GM21390 (cell line): ENCODE results near the gene EPB41L5.
"Not testable (repeated sequence)": the region's sequence is repeated elsewhere in the genome, so short reads cannot be mapped to it uniquely, and the experiment has no call there.

Source experiments
- ATAC-seq: cut with Tn5 transposase; IDR thresholded peaks from one replicate; pipeline ENCODE4 v1.9.1; 2021; ENCODE audit not compliant: unreplicated experiment

The EPB41L5 gene

DNA sequence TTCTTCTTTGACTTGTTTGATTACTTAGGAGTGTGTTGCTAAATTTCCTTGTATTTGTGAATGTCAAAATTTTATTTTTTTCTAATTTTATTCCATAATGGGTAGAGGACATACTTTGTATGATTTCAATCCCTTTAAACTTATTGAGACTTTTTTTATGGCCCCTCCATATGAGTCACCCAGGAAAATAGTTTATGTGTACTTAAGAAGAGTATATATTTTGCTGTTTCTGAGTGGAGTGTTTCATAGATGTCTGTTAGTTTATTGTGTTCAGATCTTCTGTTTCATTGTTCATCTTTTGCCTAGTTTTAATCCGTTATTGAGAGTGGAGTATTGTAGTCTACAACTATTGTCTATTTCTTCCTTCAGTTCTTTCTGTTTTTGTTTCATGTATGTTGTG is 81.9 kb downstream of the EPB41L5 start:
- ATAC-seq = no peak

DNA sequence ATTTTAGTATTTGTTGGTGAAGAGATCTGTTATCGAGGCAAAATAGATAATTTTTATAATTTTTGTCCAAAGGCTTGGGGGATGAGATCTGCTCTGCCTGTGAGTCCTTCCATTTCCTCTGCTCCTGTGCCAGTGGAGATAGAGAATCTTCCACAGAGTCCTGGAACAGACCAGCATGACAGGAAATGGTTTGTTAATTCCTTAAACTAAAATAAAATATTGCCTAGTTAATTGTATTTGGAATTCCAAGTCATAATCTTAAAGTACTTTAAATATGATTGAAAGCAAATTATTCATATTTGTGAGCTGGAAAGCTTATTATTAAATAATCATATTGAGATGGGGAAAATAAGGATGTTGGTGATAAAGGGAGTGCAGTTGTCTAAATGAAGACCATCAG is 87.8 kb downstream of the EPB41L5 start:
- no peak for ATAC-seq

DNA sequence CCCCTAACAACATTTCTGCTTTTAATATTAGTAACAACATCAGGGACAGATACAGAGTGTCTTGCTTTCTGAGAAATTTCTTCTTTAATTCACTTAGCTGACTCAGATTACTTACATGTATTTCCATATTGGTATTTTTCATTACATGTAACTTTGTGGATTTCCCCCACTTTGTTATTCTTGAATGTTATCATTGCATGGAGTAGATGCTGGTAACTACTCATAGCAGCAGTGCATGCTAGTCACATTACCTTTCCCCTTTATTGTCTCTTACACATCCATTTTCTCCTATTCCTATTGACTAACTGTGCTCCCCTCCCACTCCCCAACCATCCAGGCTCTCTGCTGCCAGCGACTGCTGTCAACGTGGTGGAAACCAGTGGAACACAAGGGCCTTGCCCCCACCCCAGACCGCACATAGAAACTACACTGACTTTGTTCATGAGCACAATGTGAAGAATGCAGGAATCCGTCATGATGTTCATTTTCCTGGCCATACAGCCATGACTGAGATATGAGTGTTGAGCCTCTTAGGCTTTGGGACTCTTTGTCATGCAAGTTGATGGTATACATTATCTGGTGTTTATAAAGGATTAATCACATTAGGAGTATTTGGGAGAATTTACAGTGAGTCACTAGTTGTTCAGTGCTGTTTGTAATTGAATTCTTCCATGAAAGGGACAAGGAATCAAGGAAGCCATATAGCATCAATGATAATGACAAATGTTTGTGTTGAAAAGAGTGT is 91.0 kb downstream of the EPB41L5 start:
- no peak for ATAC-seq

DNA sequence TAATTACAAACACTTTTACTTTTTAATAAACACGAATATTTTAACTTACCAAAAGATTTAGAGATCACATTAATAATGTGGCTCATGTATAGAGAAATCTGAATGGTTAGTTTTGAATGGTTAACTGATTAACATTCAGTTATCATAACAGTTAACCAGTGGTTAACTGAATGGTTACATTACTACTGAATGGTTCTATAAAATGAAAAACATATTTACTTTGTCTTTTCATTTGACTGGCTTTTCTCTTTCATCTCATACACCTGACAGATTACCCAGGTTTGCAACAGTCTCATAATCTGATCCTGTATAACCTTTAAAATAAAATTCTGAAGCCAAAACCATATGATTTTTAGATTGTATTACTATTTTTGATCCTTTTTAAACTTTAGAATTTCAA is 91.9 kb downstream of the EPB41L5 start:
- no peak for ATAC-seq

DNA sequence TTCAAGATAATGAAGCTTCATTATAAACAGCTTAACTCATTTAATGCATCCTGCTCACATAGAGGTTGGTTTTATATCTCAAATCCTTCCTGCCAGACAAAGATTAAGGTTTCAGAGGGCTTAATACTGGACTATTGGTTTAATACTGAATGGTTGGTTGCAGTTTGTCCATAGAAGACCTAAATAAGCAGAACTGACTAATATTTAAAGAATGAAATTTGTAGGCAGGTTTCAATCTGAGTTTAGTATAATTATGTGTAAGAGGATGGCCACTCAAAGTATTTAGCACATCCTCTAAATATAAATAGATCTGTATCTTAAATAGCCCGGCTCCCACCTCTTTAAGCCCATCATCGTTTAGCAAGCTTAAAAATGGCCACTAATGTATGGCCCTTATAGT is 92.5 kb downstream of the EPB41L5 start:
- ATAC-seq = peak; percentile 60

DNA sequence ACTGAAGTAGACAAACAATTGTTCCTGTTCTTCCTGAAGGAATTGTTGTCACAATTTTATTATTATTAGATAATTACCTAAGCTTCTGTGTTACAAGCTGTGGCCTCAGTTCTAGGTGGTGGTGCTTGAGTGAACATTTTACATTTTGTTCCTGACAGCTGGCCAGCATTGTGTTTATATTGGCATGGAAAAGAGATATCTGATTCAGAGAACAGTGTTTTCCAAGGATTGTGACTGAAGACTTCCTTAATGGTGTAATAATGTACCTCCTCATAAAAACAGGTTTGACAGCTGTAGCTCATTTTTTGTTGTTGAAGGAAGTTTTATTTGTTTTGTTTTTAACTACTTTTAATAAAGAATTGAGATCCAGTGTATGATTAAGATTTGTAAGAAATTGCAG is 95.2 kb downstream of the EPB41L5 start:
- no peak for ATAC-seq

DNA sequence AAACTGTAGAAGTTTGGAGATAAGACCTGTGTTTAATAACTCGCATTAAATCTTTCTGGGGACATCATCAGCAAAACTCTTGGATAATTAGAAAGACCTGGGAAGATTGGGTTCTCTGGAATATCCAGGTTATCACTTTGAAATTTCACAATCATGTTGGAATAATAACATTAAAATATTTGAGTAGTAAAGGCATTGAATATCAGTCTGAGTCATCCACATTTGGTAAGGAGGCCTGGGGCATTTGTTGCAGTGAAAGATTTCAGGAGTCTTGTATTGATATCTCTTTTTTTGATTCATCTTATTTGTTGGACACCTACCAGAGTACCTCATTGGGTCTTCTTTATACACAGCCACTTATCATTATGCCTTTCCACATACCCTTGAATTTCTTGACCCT is 95.9 kb downstream of the EPB41L5 start:
- no peak for ATAC-seq

DNA sequence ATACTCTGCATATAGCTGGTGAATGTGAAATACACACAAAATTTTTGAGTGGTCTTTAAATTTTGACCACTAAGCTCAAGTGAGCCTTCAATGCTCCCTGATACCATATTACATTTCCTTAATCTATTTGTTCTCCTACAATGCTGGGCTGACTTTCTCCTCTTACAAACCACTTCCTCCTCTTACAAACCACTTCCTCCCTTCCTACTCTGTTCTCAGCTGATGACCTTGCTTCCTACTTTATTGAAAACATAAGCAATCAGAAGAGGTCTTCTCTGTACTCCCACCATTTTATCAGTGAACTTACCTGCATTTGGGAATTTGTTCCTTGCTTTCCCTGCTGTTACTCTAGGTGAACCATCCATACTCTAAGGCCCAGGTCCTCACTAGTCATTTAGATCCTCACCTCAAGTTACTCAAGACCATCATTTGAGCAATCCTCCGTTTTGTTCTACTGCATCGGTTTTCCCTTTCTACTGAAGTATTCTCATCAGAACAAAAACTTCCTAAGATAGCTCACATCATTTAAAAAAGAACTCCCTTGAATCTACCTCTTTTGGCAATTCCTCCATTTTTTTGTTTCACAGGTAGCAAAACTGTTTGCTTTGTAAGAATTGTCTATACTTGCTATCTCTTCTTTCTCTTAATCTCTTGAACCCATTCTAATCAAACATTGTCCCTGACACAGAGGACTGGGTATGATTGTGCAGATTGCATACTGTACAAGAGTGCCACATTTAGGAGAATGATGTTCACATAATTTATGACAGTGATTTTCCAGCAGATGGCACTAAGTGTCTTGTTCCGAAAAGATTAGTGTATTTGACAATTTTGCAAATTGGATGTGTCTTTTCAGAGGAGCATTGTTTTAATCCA is 96.5 kb downstream of the EPB41L5 start:
- ATAC-seq = no peak

DNA sequence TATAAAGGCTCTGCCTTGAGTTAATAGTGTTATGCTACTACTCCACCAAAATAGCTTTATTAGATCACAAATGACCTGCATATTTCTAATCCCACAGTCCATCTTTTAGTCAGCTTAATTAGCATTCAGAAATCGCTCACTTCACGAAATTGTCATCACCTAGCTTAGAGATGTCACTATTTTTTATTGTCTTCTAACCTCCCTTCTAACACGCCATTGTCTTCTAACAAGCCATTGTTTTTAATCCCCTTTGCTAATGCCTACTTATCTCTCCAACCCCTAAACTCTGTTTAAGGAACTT is 97.1 kb downstream of the EPB41L5 start:
- no peak for ATAC-seq

DNA sequence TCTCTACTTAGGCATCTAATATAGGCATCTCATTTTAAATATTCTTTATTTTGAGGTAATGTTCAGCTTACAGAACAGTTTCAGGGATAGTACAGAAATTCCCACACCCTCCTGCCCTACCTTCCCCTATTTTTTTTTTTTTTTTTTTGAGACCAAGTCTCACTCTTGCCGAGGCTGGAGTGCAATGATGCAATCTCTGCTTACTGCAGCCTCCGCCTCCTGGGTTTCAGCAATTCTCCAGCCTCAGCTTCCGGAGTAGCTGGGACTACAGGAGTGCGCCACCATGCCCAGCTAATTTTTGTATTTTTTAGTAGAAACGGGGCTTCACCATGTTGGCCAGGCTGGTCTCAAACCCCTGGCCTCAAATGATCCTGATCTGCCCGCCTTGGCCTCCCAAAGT is 97.6 kb downstream of the EPB41L5 start:
- ATAC-seq = no peak

DNA sequence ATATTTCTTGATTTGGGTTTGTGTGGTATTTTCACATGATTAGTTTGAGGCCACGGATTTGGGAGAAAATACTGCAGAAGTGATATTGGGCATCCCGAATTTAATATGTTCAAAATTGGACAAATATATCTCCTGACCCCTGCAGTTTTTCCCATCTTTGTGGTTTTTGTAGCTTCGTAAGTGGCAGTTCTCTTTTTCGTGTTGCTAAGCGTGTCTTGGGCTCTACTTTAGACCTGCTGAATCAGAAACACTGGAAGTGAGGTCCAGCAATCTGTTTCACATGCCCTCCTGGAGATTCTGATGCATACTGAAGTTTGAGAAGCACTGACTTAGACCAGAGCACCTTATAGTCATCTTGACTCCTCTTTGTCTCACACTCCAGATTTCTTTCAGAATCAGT is 98.3 kb downstream of the EPB41L5 start:
- no peak for ATAC-seq

DNA sequence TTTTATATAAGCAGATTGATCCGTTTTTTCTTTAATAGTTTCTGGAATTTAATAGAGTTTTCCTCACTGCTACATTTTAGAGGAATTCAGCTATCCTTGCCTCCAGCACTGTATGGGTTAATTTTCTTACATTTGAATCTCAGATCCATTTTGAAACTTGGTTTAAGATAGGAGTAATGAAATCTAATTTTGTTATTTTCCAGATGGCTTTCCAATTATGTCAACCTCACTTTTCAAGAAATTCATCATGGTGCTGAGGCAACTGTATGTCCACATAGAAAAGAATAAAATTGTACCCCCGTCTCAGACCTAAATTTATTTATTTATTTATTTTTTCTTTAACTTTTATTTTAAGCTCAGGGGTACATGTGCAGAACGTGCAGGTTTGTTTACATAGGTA is 105.1 kb downstream of the EPB41L5 start:
- no peak for ATAC-seq

DNA sequence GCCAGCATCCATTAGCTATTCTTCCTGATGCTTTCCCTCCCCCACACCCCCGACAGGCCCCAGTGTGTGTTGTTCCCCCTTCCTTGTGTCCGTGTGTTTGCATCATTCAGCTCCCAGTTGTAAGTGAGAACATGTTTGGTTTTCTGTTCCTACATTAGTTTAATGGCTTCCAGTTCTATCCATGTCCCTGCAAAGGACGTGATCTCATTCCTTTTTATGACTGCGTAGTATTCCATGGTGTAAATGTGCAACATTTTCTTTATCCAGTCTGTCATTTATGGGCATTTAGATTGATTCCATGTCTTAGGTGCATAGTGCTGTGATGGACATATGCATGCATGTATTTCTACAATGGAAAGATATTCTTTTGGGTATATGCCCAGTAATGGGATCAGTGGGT is 105.6 kb downstream of the EPB41L5 start:
- no peak for ATAC-seq

DNA sequence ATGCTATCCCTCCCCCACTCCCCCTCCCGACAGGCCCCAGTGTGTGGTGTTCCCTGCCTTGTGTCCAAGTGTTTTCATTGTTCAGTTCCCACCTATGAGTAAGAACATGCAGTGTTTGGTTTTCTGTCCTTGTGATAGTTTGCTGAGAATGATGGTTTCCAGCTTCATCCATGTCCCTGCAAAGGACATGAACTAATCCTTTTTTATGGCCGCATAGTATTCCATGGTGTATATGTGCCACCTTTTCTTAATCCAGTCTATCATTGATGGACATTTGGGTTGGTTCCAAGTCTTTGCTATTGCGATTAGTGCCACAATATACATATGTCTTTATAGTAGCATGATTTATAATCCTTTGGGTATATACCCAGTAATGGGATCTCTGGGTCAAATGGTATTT is 108.5 kb downstream of the EPB41L5 start:
- not testable (repeated sequence) for ATAC-seq

DNA sequence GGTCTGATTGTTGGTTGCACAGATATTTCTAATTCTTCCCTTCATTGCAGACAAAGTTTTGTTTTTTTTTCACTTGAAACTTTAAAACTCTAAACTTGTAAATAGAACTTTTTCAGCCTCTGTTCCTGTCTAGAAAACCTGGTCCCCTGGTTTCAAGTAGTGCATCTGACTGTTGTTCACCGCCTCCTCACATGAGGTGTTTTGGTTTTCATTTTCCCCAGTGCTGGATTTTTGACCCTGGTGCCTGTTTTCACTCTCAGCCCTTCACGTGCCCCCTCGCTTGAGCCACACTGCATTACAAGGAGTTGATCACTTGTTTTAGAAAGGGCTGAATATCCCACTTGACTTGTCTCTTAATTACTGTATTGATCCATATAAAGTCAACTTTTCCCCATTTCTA is 110.2 kb downstream of the EPB41L5 start:
- no peak for ATAC-seq

DNA sequence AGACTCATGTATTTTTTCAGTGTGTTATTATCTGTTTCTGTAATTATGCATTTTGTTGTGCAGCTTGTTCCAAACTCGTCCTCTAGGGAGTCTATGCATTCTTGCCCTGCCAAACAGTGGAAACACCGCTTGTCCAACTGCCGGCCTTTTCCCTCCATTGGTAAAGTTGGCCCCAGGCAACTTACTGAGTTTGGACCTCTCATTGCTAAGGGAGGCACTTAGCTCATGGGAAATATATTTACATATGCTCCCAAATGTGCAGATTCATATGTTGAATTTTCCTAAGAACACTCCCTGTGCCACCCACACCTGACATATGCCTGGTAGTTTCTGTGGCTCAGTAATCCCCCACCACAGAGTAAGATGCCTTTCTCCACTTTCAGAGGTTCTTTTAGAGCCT is 112.3 kb downstream of the EPB41L5 start:
- no peak for ATAC-seq

DNA sequence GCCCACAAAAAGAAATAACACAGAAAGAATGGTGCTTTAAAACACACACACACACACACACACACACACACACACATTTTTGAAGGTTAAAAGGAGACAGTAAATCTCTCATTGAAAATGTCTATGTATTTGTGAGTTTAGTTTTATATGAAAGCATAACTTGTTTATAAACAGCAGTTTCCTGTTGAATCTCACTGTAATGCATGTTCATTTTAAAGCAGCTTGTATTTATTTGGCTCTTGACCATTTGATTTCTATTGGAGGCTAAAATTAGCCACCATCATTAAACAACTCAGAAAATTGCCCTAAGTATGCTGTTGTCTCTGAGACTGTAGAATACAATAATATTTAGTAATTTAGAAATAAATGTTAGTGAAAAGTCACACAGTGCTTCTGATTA is 115.3 kb downstream of the EPB41L5 start:
- no peak for ATAC-seq

DNA sequence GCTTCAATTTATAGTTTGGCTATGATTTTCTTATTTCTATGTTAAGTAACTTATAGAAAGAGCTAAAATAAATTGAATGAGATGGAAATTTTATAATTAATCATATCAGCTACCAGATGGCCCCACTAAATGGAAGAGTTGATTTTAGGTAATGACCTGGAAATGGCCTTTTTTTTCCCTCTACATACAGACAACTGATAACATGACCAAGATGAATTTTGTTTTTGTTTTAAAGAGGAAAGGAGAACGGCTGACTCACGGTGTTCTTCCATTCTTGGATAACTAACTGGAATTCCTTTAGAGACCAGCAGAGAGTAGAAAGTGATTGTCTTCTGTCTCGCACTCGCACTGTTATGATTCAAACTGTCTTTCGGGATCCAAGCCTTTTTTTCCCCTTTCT is 119.3 kb downstream of the EPB41L5 start:
- no peak for ATAC-seq

DNA sequence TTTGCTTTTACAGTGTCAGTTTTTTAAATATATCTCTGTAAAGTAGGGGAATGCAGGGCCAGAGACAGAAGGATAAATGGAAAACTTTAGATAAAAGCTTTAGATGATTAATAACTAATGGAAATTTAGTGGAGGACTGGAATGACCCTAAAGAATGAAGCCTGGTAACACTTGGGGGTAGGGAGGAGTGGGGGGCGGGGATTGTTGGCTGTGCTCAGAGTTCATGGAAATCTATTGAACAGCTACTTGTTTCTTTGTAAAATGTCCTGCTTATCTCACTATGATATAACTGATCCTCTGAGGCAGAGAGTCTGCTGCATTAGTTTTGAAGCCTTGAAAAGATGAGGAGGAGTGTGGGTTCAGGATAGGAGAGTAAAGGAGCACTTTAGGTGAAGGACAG is 119.8 kb downstream of the EPB41L5 start:
- ATAC-seq = no peak

DNA sequence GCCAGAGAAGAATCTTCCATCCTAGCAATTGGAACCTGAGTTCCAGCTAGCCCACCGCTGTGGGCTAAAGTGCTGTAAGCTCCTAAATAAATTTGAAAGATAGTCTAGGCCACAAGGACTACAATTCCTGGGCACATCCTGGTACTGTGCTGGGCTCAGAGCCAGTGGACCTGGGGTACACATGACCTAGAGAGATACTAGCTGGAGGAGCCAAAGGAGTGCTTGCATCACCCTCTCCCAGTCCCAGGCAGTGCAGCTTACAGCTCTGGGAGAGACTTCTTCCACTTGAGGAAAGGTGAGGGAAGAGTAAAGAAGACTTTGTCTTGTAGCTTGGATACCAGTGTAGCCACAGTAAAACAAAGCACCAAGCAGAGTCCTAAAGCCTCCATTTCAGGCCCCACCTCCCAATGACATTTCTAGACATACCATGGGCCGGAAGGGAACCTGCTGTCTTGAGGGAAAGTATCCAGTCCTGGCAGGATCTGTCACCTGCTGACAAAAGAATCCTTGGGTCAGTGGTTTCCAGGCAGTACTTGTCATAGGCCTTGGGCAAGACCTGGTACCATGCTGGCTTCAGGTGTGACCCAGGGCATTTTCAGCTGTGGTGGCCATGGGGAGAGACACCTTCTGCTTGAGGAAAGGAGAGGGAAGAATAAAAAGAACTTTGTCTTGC is 120.8 kb downstream of the EPB41L5 start:
- ATAC-seq = no peak

DNA sequence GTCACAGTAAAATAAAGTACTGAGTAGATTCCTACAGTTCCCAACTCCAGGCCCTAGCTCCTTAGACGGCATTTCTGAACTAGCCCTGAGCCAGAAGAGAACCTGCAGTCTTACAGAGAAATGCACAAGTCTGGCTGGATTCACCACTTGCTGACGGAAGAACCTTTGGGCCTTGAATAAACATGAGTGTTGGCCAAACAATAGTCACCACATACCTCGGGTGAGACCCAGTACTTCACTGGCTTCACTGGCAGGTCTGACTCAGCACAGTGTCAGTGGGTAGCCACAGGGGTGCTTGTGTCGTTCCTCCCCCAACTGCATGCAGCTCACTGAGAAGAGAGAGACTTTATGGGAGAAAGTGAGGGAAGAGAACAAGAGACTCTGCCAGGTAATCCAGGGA is 121.4 kb downstream of the EPB41L5 start:
- no peak for ATAC-seq

DNA sequence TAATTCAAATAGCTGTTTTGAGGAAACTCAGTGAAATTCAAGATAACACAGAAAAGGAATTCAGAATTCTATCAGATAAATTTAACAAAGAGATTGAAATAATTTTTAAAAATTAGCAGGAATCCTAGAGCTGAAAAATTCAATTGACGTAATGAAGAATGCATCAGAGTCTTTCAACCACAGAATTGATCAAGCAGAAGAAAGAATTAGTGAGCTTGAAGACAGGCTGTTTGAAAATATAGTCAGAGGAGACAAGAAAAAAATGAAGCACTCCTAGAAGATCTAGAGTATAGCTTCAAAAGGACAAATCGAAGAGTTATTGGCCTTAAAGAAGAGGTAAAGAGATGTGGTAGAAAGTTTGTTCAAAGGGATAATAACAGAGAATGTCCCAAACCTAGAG is 122.1 kb downstream of the EPB41L5 start:
- ATAC-seq = not testable (repeated sequence)
